Stimulated activated CD4-positive, alpha-beta T cell treated with anti-CD3 and anti-CD28 coated beads, Interleukin-15, amount 100 ng/mL, for 24 hours (primary cell): Measurements from ENCODE around the gene TPM2.

Source experiments
- DNase-seq: peaks from one replicate; pipeline ENCODE4 v3.0.0-alpha.2; 2020

TPM2 gene

DNA sequence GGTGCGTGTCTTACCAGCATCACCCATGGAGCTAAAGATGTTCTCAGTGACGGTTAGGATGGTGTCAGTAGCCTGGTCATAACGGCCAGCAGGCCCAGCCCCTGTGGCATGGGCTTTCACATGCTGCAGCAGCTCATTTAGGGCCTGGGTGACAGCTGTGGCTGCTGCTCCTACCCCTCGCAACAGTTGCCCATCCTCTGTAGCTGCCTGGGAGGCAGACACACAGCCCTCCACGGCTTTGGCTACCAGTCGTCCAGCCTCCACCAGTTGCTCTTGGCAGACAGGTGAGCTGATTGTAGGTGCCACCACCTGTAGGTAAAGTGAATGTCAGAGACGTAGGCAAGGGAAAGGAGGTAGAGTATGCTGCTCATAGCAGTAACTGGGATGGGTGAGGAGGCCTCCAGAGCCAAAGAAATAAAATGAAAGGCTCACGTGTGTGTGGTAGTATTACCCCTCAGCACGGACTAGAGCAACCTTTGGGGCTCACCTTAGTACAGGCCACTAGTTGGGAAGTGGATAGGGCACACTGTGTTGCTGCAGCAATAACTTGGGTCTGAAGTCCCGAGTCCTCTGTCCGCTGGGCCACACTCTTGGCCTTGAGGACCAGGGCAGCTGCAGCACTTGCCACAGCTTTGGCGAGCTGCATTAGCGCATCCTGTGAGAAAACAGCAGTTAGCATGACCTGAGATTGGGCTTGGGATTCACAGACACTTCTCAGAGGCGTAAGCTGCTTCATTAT lies 27.6 kb upstream of the TPM2 start:
- no peak for DNase-seq

DNA sequence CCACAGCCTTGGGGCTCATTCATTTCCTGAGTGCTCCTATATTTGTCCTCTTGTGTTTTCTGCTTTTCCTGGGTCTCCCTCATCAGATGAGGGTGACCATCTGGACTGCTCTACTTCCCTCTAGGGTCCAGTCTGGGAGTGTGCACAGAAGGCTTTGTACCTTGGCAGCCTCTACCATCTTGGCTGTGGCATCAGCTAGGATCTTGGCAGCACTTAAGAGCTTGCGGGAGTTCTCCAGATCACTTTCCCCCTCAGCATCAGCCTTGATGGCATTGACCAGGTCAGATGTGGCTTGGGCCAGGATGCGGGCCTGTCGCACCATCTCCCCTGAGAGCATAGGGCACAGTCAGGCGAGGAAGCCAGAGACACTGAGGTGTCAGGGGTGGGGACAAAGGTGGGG lies 26.5 kb upstream of the TPM2 start:
- DNase-seq, result no peak

DNA sequence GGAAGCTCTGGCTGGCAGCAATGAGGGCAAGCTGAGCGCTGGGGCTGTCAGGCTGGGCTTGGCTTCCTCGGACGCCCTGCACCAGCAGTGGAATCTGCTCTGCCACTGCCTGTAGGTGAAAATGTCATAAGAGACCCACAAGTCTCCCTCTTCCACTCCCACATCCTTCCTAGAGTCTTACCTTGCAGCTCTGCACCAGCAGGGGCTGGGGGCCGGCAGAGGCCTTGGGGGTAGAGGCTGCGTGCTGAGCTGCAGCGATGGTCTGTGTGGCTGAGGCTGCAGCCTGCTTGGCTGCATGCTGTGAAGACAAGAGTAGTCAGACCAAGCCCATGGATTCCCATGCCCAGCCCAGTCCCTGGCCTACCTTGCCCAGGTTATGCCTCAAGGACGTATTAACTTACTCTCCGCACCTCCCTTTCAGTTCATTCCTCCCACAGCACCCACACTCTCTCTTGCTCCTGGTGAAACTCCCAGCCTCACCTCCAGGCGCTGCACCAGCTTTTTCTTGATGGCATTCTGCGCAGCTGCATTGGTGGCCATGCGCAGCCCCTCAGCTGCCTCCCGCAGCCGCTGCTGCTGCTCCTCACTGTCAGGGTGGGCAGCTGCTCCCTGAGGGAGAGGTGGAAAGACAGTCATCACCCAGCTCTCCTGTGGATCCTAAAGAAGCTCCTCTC lies 25.0 kb upstream of the TPM2 start:
- DNase-seq, result no peak

DNA sequence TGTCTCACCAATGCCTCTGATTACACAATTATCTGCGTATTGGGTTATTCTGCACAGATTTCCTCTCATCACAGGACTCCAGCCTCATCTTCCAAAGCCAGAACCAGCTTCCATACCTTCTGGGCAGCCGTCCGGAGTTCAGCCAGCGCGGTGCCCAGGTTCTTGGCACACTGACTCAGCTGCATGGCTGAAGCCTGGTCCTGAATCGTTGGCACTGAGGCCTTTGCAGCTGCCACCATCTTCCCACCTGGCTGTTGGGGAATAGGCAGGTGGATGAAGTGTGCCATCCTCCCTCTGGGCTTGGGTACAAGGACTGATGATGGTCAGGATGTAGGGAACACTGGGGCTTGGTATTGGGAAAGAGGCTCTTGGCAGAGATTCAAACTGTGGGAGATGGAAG lies 24.4 kb upstream of the TPM2 start:
- no peak for DNase-seq

DNA sequence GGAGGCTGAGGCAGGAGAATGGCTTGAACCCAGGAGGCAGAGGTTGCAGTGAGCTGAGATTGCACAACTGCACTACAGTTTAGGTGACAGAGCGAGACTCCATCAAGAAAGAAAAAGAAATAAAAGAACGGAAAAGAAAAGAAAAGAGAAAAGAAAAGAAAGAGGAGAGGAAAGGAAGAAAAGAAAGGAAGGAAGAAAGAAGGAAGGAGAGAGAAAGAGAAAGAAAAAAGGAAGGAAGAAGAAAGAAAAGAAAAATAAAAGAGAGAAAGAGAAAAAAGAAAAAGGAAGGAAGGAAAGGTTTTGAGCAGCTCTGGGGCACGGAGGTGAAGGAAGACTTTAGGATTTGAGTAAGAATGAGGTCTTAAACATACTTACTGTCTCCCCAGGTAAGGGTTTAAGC lies 23.9 kb upstream of the TPM2 start:
- no peak for DNase-seq

DNA sequence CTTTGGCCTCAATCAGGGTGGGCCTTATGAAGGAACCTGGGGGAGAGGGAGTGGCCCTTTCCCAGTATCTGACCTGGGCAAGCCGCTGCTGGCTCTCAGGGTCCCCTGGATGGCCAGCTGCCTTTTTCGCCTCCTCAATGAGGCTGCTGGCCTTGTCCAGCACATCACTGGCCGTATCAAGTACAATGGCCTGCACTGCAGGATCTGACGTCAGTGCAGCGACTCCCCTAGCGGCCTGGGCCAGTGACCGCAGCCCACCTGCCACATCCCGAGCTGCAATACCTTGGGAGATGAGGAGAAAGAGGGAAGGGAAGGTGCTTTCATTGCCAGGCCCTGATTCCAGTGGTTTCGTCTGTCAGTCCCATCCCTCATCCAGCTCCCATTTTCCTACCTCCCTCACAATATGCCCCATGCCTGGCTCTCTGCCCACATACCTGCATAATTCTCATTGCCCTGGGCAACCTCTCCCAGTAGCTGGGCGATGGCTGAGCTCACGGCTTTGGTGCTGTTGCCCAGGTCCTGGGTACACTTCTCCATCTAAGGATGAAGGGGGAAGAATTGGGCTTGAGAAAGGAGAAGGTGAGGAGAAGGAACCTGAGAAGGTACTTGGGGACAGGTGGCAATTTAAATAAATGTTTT lies 23.2 kb upstream of the TPM2 start:
- DNase-seq, result no peak

DNA sequence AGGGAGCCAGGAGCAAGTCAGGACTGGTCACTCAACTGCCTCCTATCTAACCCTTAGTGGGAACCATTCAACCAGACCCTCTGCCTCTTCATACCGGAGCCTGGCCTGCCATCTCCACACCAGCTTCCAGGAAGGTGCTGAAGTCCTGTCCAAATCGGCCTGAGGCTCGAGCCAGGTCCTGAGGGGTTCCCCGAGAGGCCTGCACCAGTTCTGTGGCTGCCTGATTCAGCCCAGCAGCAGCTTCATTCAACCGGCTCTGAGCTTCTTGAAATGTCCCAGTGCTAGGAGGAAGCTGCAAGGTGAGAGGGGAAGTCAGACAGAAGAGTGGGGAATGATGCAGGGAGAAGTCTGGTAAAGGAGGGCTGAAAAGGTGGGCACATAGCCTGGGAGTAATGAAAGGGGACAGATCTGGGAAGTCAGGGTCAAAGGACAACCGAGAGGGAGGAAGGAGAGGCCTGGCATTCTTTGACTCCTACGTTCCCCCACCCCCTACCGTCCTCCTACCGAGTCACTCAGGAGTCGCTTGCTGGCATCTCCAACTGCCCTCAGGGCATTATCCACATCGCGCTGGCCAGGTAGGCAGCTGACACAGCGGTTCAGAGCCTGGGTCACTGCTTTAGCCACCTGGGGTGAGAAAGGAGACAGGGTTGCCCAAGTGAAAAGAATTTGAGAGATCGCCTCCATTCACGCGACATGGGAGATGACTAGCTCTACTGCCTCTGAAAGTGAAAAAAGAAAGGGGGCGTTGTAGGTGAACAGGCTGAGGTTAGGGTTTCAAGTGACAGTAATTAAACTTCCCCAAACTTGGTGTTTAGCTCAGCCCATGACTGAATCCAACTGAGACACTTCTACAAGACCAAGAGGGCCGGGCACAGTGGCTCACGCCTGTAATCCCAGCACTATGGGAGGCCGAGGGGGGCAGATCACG lies 22.0 kb upstream of the TPM2 start:
- no peak for DNase-seq

DNA sequence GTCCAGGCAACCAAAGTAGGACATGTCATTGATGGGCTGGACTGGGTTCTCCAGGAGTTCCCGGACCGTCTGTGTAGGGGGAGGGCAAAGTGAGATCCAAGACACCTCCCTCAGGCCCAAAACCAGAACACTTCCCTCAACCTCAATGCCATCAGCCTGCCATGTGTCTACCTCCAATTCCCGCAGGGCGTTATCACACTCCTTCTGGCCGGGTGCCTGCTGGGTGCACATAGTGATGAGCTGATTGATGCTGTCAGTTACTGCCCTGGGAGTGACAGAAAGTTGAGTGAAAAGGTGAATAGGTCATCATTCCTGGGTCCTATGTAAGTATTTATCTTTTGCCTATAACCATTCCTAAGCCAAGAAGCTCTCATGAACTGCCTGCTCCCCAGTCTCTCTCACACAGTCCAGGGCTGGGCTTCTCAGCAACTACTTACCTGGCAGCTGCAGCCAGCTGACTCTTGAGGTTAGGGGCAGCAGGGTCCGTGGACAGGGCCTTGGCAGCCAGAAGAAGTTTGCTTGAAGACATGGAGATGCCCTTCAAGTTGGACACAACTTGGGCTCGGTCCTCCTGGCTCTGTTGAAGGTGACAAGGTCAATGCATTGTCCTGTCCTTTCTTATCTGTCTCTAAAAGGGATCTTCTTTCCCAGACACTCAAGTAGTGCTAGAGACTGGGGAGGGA lies 21.2 kb upstream of the TPM2 start:
- no peak for DNase-seq

DNA sequence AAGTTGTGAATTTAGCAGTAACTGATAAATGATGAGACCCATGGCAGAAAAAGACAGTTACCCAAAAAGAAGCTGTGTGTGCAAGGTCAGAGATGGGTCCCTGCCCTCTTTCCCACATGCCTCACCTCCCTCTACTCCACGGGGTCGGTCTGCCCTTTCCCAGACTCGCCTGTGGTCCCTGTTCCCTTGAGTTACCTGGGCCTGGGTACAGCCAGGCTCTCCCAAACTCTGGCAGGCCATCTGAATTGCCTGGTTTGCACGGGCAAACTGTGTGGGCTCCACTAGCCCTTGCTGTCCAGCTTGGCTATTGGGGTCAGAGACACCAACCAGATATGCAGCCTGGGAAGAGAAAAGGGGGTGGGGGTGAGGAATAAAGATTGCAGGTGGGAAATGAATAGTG lies 18.4 kb upstream of the TPM2 start:
- DNase-seq, result no peak

DNA sequence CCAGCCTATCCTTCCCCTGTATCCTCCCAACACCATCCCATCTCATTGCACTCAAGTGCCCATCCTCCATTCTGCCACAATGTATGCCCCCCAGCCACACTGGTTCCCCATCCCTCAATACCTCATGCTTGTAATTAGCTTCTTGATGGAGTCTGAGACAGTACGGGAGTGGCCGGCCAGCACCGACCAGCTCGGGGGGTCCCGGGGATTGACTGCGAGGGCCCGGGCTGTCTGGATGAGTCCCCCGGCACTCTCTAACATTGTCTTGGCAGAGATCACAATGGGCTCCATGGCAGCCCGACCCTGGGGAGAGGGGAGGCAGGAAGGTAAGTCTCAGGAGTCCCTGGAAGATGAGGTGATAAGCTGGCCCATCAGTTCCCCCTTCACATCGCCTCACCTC lies 17.2 kb upstream of the TPM2 start:
- DNase-seq, result no peak

DNA sequence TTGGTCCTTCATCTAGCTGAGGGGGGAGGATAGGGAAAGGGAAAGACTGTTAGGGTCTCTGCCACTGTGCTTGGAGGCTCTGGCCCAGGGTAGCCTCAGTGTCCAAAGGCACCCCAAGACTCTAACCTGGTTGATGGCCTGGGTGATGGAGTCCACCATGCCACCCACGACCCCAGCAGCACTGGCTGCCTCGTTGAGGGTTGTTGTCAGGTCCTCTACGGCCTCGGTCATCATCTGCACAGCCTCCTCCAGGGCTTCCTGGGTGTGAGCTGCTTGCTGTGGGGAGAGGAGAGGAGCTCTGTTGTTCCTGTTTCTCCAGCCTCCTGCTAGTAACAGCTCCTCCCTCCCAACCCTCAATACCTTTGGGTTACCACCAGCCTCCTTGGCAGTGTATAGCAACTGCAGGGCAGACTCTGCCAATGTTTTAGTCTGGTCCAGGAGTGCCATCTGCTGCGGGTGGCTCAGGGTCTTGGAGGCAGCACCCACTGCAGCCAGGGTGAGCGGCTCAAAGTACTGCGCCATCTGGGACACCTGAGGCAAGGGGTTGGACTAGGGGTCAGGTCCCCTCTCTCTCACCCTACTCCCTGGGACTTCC lies 16.2 kb upstream of the TPM2 start:
- DNase-seq, result no peak

DNA sequence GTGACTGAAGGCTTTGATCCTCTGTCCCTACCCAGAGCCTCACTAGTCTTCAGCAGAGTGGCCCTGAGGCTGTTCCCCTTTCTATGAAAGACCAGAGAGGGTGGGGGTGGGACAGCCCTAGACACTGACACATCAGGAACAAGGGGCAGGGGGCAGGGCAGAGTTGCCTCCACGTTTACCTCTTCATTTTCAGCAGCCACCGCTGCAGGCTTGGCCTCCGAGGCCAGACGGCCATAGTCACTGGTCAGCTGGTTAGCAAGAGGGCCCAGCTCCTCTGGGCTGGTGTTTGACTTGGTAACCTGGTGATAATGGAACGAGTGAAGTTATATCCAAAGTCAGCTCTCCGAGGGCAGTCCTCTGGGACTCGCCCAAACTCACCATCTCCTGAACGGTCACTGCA lies 15.6 kb upstream of the TPM2 start:
- no peak for DNase-seq

DNA sequence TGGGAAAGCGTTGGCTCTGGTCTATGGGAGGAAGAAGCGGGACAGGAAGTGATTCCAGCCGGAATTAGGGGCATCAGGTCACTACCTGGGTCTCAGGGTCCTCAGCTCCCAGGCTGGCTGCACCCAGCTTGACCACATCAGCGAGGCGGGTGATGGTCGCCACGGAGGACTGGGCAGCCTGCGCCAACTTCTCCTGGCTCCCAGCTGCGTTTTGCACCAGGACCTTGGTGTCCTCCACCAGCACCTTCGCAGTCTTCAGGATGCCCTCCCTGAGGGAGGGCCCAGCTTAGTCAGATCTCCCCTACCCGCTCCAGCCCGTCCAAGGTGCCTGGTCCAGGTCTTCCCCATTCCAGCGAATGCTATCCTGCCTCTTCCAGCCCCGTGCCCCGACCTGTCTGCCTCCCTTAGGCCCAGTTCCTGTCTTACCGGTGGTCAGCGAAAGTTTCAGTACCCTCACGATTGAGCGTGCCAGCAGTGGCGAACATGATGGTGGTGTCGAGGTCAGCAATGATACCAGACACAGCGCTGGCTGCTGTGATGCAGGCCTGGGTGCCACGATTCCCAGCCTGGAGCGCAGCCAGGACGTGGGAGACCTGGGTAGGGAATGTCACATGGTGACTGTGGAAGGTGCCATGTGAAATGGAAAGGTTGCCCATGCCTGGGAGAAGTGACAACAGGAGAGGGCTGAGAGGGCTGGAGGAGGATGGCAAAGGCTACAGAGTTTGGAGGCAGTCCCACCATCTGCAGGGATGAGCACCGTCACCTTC lies 14.4 kb upstream of the TPM2 start:
- no peak for DNase-seq

DNA sequence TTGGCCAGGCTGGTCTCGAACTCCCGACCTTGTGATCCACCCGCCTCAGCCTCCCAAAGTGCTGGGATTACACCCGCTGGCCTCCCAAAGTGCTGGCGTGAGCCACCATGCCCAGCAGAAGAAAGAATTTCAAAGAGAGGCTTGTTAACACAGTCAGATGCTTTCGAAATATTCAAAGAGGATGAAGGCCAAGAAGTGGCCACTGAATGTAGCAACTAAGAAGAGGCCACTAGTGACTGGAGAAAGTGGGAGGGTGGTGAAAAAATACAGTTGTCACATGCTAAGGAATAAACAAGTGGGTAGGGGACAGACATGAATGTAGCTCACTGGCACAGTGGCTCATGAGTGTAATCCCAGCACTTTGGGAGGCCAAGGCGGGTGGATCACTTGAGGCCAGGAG lies 13.0 kb upstream of the TPM2 start:
- DNase-seq, result no peak

DNA sequence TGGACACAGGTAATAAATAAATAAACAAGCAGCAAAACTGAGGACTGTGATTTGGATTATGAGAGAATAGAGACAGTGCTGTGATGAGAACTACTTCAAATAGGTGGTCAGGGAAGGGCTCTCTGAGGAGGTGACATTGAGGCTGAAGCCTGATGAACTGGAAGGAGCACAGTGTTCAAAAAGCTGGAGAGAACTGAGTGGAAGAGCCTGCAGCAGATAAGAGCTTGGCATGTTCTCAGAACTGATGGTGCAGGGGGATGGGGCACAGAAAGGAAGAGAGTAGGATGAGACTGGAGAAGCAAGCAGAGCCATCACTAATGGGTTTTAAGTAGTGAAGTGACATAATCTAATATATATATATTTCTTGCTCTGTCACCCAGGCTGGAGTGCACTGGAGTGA lies 11.2 kb upstream of the TPM2 start:
- DNase-seq, result no peak

DNA sequence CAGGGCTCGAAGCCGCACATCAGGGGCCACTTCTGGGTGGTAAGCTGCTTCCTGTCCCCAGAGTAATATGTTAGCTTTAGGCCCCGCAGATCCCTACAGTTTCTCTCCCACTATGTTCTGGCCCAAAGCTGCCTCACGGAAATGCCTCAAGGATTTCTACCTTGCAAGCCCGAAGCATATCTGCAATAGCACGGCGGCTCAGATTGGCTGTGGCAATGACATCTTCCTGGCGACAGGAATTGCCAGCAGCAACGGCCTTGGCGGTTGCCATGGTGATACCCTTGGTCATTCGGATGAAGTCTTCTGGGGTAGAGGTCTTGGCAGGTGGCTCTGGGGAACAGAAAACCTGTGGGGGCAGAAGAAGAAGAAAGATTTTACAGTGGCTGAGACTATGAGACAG lies 10.3 kb upstream of the TPM2 start:
- no peak for DNase-seq

DNA sequence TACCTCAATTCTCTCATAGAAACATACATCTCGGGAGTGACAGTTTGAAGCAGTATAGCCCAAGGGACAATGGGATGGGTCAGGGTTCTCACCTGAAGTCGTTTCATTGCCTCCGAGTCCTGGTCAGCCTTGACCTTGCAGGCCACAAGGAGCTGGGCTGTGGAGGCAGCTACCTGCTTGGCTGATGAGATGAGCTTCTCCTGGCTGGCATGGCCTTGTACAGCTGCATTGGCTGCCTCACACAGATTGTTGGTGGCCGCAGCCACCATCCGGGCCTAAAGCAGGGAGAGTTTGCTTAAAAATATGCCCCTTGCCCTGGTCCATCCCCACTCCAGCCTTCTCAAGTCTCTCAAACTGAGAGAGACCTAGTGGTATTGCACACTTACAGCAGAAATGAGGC lies 8.5 kb upstream of the TPM2 start:
- DNase-seq, result no peak

DNA sequence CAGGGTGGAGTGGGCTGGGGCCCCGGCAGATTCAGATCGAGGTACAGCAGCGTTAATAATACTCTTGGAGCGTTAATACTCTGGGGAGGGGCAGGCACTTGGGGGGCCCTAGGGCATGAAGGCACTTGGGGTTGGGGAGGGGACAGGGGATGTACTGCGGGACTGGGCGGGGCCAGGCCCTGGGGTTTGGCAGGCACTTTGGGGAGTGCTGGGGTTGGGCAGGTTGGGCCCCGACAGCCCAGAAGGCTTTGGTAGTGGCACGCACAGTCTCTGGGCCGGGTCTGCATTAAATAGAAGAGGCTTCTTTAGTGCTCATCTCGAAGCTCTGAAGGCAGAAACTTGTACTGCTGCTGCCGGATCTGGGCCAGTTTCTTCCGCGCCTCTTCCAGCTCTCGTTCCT lies 7.8 kb upstream of the TPM2 start:
- DNase-seq, result no peak

DNA sequence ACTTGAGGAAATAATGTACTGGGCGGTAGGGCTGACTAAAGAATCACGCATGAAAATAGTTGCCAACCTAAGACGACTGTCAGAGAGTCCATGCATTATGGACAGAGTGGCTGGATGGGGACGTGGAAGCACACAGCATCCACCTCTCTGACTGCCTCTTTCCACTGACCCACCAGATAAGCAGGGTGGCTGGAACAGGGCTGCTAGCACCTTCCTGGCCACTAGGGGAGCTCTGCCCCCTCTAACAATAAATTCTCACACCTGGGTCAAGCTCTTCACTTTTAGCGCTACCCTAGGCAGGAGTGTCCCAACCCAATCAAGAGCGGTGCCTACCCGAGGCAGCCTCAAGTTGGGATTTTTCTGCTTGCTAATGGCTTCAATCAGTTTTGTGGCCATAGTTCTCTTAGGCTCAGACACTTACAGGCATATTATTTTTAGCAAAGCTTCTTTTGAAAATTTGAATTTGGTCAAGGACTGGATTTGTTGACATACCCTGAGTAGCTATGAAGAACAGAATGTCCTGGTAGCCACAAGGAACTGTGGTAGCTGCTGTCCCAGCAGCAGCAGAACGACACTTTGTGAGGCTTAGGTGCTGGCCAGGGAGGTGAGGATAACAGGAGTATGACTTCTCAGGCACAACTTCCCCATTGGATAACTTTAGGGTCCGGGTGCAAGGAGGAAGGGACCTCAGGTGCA lies 6.9 kb upstream of the TPM2 start:
- DNase-seq, result peak; percentile 62

DNA sequence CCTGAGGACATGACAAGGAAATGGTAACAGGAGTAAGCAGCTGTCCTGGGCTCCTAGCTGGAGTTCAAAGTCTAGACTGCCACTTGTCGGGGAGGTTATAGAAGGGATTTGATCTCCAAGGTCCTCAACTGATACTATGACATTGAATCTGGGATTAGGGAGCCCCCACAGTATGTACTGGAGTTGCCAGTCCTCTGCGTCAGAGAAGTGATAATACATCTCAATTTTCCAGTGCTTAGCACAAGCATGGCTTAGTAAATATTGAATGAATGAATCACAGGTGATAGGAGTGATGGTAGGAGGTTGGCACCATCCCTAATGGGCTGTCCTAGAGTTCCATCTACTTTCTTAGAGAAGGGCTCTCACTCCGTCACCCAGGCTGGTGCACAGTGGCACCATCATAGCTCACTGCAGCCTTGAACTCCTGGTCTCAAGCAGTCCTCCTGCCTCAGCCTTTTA lies 6.2 kb upstream of the TPM2 start:
- DNase-seq, result no peak
